ENCODE data around the gene SCYGR4.
"Not testable (repeated sequence)": the region's sequence is repeated elsewhere in the genome, so short reads cannot be mapped to it uniquely, and the experiment has no call there.

The SCYGR4 gene

GRCh38 chr2:227665189-227665940 lies 48.1 kb downstream of the SCYGR4 start:
- no peak for DNase-seq

DNA sequence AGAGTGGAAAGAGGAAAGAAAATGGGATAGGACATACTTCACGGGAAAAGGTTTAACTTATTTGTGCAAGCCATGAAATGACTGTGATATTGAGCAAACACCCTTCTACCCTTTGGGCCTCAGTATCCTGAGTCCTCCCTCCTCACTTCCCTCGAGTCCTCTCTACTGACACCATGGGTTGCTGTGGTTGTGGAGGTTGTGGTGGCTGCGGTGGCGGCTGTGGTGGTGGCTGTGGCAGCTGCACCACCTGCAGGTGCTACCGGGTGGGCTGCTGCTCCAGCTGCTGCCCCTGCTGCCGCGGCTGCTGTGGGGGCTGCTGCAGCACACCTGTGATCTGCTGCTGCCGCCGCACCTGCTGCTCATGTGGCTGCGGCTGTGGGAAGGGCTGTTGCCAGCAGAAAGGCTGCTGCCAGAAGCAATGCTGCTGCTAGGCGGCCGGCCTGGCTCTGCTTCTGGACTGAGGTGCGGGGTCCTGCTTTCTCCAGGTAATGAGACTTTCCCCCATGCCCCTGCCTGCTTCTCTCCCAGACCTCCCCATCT lies 49.4 kb downstream of the SCYGR4 start, which contains the start of gene SCYGR5:
Gene SCYGR5 (plus strand): TSS at position 174 of the 540 bp plus-strand sequence. CDS start 0 bp downstream, at position 174.
- not testable (repeated sequence) for DNase-seq
